ENCODE results near the gene LIPG. TPM values are rescaled to one million over a fixed set of nuclear protein-coding genes. Genes with fewer than 3 reads are reported as not detected.
"Not testable (repeated sequence)": the region's sequence is repeated elsewhere in the genome, so short reads cannot be mapped to it uniquely, and the experiment has no call there.

LIPG gene
- total RNA-seq, 1 experiment from 2014 or later: 86.7 TPM

DNA sequence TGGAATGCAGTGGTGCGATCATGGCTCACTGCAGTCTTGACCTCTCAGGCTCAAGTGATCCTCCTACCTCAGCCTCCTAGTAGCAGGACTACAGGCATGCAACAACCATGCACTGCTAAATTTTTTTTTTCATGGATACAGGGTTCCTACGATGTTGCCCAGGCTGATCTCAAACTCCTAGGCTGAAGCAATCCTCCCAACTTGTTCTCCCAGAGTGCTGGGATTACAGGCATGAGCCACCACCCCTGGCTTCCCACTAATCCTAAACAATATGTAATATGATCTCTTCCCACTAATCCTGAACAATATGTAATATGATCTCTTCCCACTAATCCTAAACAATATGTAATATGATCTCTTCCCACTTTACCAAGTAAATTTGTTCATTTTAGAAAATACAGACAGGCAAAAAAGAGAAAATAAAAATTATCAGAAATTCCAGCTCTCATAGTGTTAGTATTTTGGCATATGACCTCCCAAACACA, 41.2 kb upstream of the LIPG start:
- Histone ChIP-seq H3K9me3 (no peaks in the 10 kb centered on the region), H3K27me3 (replicated peaks; ENCODE audit: control insufficient read depth, insufficient read depth, low read length) (no peaks in the 10 kb centered on the region), H3K4me3 (ENCODE audit: low read depth, low read length) (no peak overlapping the region), H3K4me1 (no peaks in the 10 kb centered on the region), H3K36me3 (ENCODE audit: control insufficient read depth, insufficient read depth, low read length) (no peaks in the 10 kb centered on the region)
- Mint-ChIP-seq H3K27ac (ENCODE audit: unreplicated experiment) (no peak overlapping the region), H3K9me3 (ENCODE audit: unreplicated experiment) (no peaks in the 10 kb centered on the region), H3K4me3 (ENCODE audit: unreplicated experiment) (no peak overlapping the region), H3K27me3 (ENCODE audit: insufficient read depth, unreplicated experiment) (no peaks in the 10 kb centered on the region), H3K36me3 (ENCODE audit: insufficient read depth, unreplicated experiment) (no peaks in the 10 kb centered on the region), H3K4me1 (ENCODE audit: low read depth, unreplicated experiment) (peaks cover 6% of the 10 kb centered on the region)
- CTCF ChIA-PET: no interaction called here
- TF ChIP-seq, protein P1, sequence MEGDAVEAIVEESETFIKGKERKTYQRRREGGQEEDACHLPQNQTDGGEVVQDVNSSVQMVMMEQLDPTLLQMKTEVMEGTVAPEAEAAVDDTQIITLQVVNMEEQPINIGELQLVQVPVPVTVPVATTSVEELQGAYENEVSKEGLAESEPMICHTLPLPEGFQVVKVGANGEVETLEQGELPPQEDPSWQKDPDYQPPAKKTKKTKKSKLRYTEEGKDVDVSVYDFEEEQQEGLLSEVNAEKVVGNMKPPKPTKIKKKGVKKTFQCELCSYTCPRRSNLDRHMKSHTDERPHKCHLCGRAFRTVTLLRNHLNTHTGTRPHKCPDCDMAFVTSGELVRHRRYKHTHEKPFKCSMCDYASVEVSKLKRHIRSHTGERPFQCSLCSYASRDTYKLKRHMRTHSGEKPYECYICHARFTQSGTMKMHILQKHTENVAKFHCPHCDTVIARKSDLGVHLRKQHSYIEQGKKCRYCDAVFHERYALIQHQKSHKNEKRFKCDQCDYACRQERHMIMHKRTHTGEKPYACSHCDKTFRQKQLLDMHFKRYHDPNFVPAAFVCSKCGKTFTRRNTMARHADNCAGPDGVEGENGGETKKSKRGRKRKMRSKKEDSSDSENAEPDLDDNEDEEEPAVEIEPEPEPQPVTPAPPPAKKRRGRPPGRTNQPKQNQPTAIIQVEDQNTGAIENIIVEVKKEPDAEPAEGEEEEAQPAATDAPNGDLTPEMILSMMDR (IDR thresholded peaks at IDR 0.05; ENCODE audit: insufficient read depth in 1 of 2, low read depth in 1 of 2, low read length in 1 of 2, severe bottlenecking in 1 of 2, unreplicated experiment in 1 of 2): no peak
- POLR2A ChIA-PET: no interaction called here
- no TSS peak for BruUV-seq (replicated peaks)
- intact Hi-C loops (cut with micrococcal nuclease; ENCODE audit: unreplicated experiment): no loop called here
- no peak for DNase-seq

DNA sequence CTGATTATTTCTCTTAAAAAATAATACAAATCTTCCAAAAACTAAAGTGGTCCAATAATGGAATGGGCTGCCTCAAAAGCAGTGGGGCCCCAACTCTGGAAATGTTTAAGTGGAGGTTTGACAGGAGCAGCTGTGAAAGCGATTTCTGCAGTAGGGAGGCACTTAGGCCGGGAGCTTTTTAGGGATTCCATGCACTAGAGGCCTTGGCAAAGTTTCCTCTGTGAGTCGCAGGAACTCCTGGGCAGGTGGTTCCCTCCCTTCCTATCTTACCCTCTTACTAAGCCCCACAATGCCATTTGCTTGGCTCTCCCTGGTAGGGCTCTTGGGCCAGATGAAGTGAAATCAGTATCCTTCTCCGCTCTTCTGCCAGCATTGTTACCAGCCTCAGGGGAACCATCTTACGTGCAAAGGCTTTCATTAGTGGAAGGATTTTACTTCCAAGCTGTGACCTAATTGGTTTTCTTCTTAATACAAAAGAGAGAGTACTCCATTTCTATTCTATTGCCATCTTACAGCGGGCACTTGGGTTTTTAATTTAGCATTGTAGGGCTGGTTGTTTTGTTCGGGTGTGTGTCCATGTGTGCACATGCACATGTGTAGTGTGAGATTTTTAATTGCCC, 40.5 kb upstream of the LIPG start:
- no TSS peak for BruUV-seq (replicated peaks)
- TF ChIP-seq, protein P1 (IDR thresholded peaks at IDR 0.05; ENCODE audit: insufficient read depth in 1 of 2, low read depth in 1 of 2, low read length in 1 of 2, severe bottlenecking in 1 of 2, unreplicated experiment in 1 of 2): no peak
- no peaks in the 10 kb centered on the region for H3K27me3 Mint-ChIP-seq (ENCODE audit: insufficient read depth, unreplicated experiment)
- H3K4me3 ChIP-seq (ENCODE audit: low read depth, low read length): no peak overlapping the region
- peaks cover 6% of the 10 kb centered on the region for H3K4me1 Mint-ChIP-seq (ENCODE audit: low read depth, unreplicated experiment)
- no peaks in the 10 kb centered on the region for H3K9me3 Mint-ChIP-seq (ENCODE audit: unreplicated experiment)
- H3K27ac Mint-ChIP-seq (ENCODE audit: unreplicated experiment): no peak overlapping the region
- H3K36me3 Mint-ChIP-seq (ENCODE audit: insufficient read depth, unreplicated experiment): no peaks in the 10 kb centered on the region
- no peak for DNase-seq
- no peaks in the 10 kb centered on the region for H3K4me1 ChIP-seq
- no peaks in the 10 kb centered on the region for H3K27me3 ChIP-seq (replicated peaks; ENCODE audit: control insufficient read depth, insufficient read depth, low read length)
- H3K36me3 ChIP-seq (ENCODE audit: control insufficient read depth, insufficient read depth, low read length): no peaks in the 10 kb centered on the region
- CTCF ChIA-PET: no interaction called here
- POLR2A ChIA-PET: no interaction called here
- H3K9me3 ChIP-seq: no peaks in the 10 kb centered on the region
- no peak overlapping the region for H3K4me3 Mint-ChIP-seq (ENCODE audit: unreplicated experiment)
- intact Hi-C loops (cut with micrococcal nuclease; ENCODE audit: unreplicated experiment): no loop called here

DNA sequence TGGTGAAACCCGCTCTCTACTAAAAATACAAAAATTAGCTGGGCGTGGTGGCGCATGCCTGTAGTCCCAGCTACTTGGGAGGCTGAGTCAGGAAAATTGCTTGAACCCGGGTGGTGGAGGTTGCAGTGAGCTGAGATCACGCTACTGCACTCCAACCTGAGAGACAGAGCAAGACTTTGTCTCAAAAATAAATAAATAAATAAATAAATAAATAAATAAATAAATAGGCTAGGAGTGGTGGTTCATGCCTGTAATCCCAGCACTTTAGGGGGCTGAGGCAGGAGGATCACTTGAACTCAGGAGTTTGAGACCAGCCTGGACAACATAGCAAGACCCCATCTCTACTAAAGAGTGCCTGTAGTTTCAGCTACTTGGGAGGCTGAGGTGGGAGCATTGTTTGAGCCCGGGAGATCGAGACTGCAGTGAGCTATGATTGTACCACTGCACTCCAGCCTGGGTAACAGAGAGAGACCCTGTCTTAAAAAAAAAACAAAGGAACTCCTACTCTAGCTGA, 38.2 kb upstream of the LIPG start:
- H3K4me3 Mint-ChIP-seq (ENCODE audit: unreplicated experiment); DNase-seq; intact Hi-C loops (cut with micrococcal nuclease; ENCODE audit: unreplicated experiment); H3K36me3 Mint-ChIP-seq (ENCODE audit: insufficient read depth, unreplicated experiment); H3K9me3 ChIP-seq; H3K27ac Mint-ChIP-seq (ENCODE audit: unreplicated experiment); POLR2A ChIA-PET; BruUV-seq (replicated peaks); H3K27me3 Mint-ChIP-seq (ENCODE audit: insufficient read depth, unreplicated experiment); H3K36me3 ChIP-seq (ENCODE audit: control insufficient read depth, insufficient read depth, low read length); H3K27me3 ChIP-seq (replicated peaks; ENCODE audit: control insufficient read depth, insufficient read depth, low read length); H3K9me3 Mint-ChIP-seq (ENCODE audit: unreplicated experiment); H3K4me3 ChIP-seq (ENCODE audit: low read depth, low read length): not testable (repeated sequence)
- peaks cover 12% of the 10 kb centered on the region for H3K4me1 Mint-ChIP-seq (ENCODE audit: low read depth, unreplicated experiment)
- H3K4me1 ChIP-seq: peaks cover 16% of the 10 kb centered on the region
- CTCF ChIA-PET: interaction anchor here (0.6 kb wide), 1 partner anchor 32 kb away, joined by 6 read pairs; no protein-coding TSS in a partner anchor
